Esophagus muscularis mucosa (tissue), 3 donors: ENCODE results near the gene VPS35.

ENCODE experiments used
- POLR2A ChIP-seq: fragments of 450-650 bp; IDR thresholded peaks from one replicate; pipeline ENCODE4 v1.6.1; 2017; ENCODE audit warnings: antibody characterized with exemption, moderate library complexity, mild to moderate bottlenecking, low read depth
- POLR2AphosphoS5 ChIP-seq, 2 donors: sonication (generic); formaldehyde crosslinking; IDR thresholded peaks; one replicate each; pipeline ENCODE4 v1.6.1; 2017; ENCODE audit warnings: antibody characterized with exemption in 2 of 2
- TF ChIP-seq, protein P1 (sequence below), 3 experiments: fragments of 200-600 bp in 2 of 3; fragments of 450-650 bp in 1 of 3; sonication (generic) in 2 of 3; IDR thresholded peaks; one replicate each; pipeline ENCODE4 v1.5.1; 2017 to 2019; ENCODE audit warnings: antibody characterized with exemption in 3 of 3, mild to moderate bottlenecking in 2 of 3, moderate library complexity in 1 of 3

DNA sequence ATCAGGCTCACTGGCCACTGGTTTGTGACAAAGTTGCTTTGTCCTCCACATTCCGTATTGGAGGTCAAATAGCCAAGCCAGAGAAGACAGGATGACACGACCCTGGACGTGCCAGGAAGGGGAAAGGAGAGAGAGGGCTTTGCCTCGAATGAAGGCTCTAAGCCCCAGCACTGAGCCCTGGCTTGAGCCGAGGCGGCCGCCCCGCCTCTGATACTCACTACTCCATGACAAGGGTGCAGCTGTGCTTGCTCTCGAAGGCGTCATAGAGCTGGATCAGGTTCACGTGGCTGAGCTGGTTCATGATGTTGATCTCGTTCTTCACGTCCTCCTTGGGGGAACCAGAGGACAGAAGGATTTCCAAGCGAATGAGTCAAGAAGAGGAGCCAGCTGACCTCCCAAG, 39.8 kb upstream of the VPS35 start:
- TF ChIP-seq, protein P1, sequence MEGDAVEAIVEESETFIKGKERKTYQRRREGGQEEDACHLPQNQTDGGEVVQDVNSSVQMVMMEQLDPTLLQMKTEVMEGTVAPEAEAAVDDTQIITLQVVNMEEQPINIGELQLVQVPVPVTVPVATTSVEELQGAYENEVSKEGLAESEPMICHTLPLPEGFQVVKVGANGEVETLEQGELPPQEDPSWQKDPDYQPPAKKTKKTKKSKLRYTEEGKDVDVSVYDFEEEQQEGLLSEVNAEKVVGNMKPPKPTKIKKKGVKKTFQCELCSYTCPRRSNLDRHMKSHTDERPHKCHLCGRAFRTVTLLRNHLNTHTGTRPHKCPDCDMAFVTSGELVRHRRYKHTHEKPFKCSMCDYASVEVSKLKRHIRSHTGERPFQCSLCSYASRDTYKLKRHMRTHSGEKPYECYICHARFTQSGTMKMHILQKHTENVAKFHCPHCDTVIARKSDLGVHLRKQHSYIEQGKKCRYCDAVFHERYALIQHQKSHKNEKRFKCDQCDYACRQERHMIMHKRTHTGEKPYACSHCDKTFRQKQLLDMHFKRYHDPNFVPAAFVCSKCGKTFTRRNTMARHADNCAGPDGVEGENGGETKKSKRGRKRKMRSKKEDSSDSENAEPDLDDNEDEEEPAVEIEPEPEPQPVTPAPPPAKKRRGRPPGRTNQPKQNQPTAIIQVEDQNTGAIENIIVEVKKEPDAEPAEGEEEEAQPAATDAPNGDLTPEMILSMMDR (IDR thresholded peaks at IDR 0.05), result no peak
- TF ChIP-seq POLR2A (no peak), POLR2AphosphoS5 (IDR thresholded peaks at IDR 0.05) (no peak)
